Mucosa of descending colon (tissue), 3 donors: Measurements from ENCODE around the gene LRIG3. TPM values are rescaled to one million over a fixed set of nuclear protein-coding genes. Genes with fewer than 3 reads are reported as not detected.

ENCODE experiments used
- ATAC-seq: fragments of 200-7000 bp; cut with Tn5 transposase; one replicate; pipeline ENCODE4 v1.9.1; 2020; ENCODE audit warnings: mild to moderate bottlenecking, moderate library complexity
- DNase-seq, 3 donors: peaks; one replicate each; pipeline ENCODE4 v3.0.0-alpha.2; 2020
- H3K36me3 ChIP-seq: fragments of 200-600 bp; one replicate; pipeline ENCODE4 v1.8.0; 2021; ENCODE audit warnings: low read depth, mild to moderate bottlenecking
- H3K4me1 ChIP-seq: fragments of 200-600 bp; one replicate; pipeline ENCODE4 v1.8.0; 2021; ENCODE audit warnings: low read depth, mild to moderate bottlenecking
- H3K4me3 ChIP-seq: fragments of 200-600 bp; one replicate; pipeline ENCODE4 v1.8.0; 2021; ENCODE audit warnings: mild to moderate bottlenecking
- H3K9me3 ChIP-seq: fragments of 200-600 bp; one replicate; pipeline ENCODE4 v1.8.0; 2021; ENCODE audit warnings: mild to moderate bottlenecking
- CTCF ChIP-seq: fragments of 200-600 bp; IDR thresholded peaks from one replicate; pipeline ENCODE4 v1.8.0; 2022; ENCODE audit warnings: antibody characterized with exemption, mild to moderate bottlenecking
- intact Hi-C, 2 donors: fragments of 100-400 bp; cut with DNase I in 1 of 2; cut with micrococcal nuclease in 1 of 2; formaldehyde crosslinking; loops; one replicate each; pipeline versions ENCODE4 v1.11.0 to v1.11.1; 2022; cut with DNase I, micrococcal nuclease
- long read RNA-seq, 2 donors: library from polyadenylated mRNA; unstranded; transcript quantifications; one replicate each; pipeline ENCODE4 v2.0.0, GENCODE V29; 2019 to 2021
- total RNA-seq, 3 donors: library from RNA; stranded (reverse); fragmentation: NEBNext Ultra II Directional in 2 of 3; extraction: Animal tissue kit (Norgen Biotek cat#: 25700) in 2 of 3; gene quantifications; one replicate each; pipeline versions ENCODE4 v1.2.1 to v1.2.4, GENCODE V29; 2021 to 2023
- donor health status: DM: no; HTN: no; CAD: no; lungs with moderate emphysema.
- donor health status: DM: no; HTN: no; CAD: no.
- donor health status: DM: no; HTN: yes; CAD: no.

LRIG3 gene
- 10 to 100 TPM; 65.6 to 95.8 (median 90.0) TPM for total RNA-seq
- long read RNA-seq, donor 1, full-length matches to known transcripts = 42 of 55 reads
- long read RNA-seq, donor 1, partial matches to known transcripts = 7 of 55 reads
- long read RNA-seq, donor 1, other reads (novel, unspliced or antisense) = 6 of 55 reads
- long read RNA-seq, donor 2, full-length matches to known transcripts = 3 of 13 reads
- long read RNA-seq, donor 2, partial matches to known transcripts = 5 of 13 reads
- long read RNA-seq, donor 2, other reads (novel, unspliced or antisense) = 5 of 13 reads

- Histone ChIP-seq H3K36me3 (no peaks in the 10 kb centered on the region), H3K4me3 (peak within 1 kb of the TSS; percentile 79), H3K9me3 (no peaks in the 10 kb centered on the region), H3K4me1 (peaks cover 10% of the 10 kb centered on the region)
- DNase-seq (peak; percentile 90 to 93 (median 92)), ATAC-seq (peak; percentile 80)
- no peak for TF ChIP-seq CTCF
- intact Hi-C loops = no loop called here
Observed at GRCh38 chr12:58920102-58920960, at the start of gene LRIG3. Gene LRIG3, minus strand, starts transcription at chr12:58920504. Its CDS starts 269 bp downstream, at chr12:58920235.

- Histone ChIP-seq H3K4me1 (no peaks in the 10 kb centered on the region), H3K4me3 (no peak overlapping the region), H3K9me3 (no peaks in the 10 kb centered on the region), H3K36me3 (no peaks in the 10 kb centered on the region)
- DNase-seq = no peak
- intact Hi-C loops = no loop called here
- no peak for TF ChIP-seq CTCF
- peak; percentile 25 for ATAC-seq
Observed at GRCh38 chr12:58969237-58969636, 48.9 kb upstream of the LRIG3 start.

- ATAC-seq (no peak), DNase-seq (no peak)
- intact Hi-C loops = no loop called here
- Histone ChIP-seq H3K9me3 (no peaks in the 10 kb centered on the region), H3K4me3 (no peak overlapping the region), H3K4me1 (no peaks in the 10 kb centered on the region), H3K36me3 (no peaks in the 10 kb centered on the region)
- TF ChIP-seq CTCF = no peak
Observed at GRCh38 chr12:58967561-58967960, 47.3 kb upstream of the LRIG3 start.

GRCh38 chr12:58966939-58967338 is 46.6 kb upstream of the LRIG3 start:
- intact Hi-C loops = no loop called here
- H3K4me3 ChIP-seq = no peak overlapping the region
- TF ChIP-seq CTCF = no peak
- no peaks in the 10 kb centered on the region for H3K9me3 ChIP-seq
- no peaks in the 10 kb centered on the region for H3K4me1 ChIP-seq
- no peak for ATAC-seq
- H3K36me3 ChIP-seq = no peaks in the 10 kb centered on the region
- DNase-seq = no peak

- H3K36me3 ChIP-seq = no peaks in the 10 kb centered on the region
- H3K9me3 ChIP-seq = no peaks in the 10 kb centered on the region
- DNase-seq (no peak), ATAC-seq (peak; percentile 82)
- H3K4me1 ChIP-seq = no peaks in the 10 kb centered on the region
- TF ChIP-seq CTCF = no peak
- intact Hi-C loops = no loop called here
- H3K4me3 ChIP-seq = no peak overlapping the region
Observed at GRCh38 chr12:58965568-58965967, 45.3 kb upstream of the LRIG3 start.
